SK-N-SH treated with all-trans-retinoic acid at 6 μM for 48 hours (cell line): ENCODE measurements around the gene PRR7.

Experiments used
- ATAC-seq: fragments of 200-7000 bp; cut with Tn5 transposase; 3 replicates; pipeline ENCODE4 v1.9.1; 2020; ENCODE audit warnings: mild to moderate bottlenecking, moderate library complexity
- ARNTL ChIP-seq: fragments of 450-650 bp; formaldehyde crosslinking; IDR thresholded peaks from 2 replicates; pipeline ENCODE4 v1.5.0; 2020; ENCODE audit warnings: low read depth, mild to moderate bottlenecking, moderate library complexity, borderline replicate concordance
- BACH2 ChIP-seq: fragments of 250-450 bp; sonication (Bioruptor Pico); IDR thresholded peaks from 2 replicates; pipeline ENCODE4 v1.9.0; 2021; ENCODE audit warnings: mild to moderate bottlenecking, borderline replicate concordance
- CSDC2 ChIP-seq: fragments of 250-450 bp; sonication (Bioruptor Pico); IDR thresholded peaks from 2 replicates; pipeline ENCODE4 v1.5.0; 2020; ENCODE audit warnings: mild to moderate bottlenecking, moderate library complexity
- ESRRG ChIP-seq: fragments of 250-450 bp; sonication (Bioruptor Pico); IDR thresholded peaks from 2 replicates; pipeline ENCODE4 v1.6.1; 2021; ENCODE audit warnings: mild to moderate bottlenecking
- GLIS3 ChIP-seq: fragments of 250-450 bp; sonication (Bioruptor Pico); IDR thresholded peaks from 2 replicates; pipeline ENCODE4 v1.5.0; 2020; ENCODE audit warnings: mild to moderate bottlenecking, moderate library complexity
- OSR1 ChIP-seq: fragments of 250-450 bp; sonication (Bioruptor Pico); IDR thresholded peaks from 2 replicates; pipeline ENCODE4 v1.8.0; 2022; ENCODE audit warnings: moderate library complexity, mild to moderate bottlenecking, inconsistent platforms
- PPARA ChIP-seq: fragments of 250-450 bp; sonication (Bioruptor Pico); IDR thresholded peaks from 2 replicates; pipeline ENCODE4 v1.5.0; 2020; ENCODE audit warnings: mild to moderate bottlenecking, borderline replicate concordance
- RARB ChIP-seq: fragments of 250-450 bp; sonication (Bioruptor Pico); IDR thresholded peaks from 2 replicates; pipeline ENCODE4 v1.8.0; 2021; ENCODE audit warnings: mild to moderate bottlenecking, moderate library complexity
- SNAI2 ChIP-seq: fragments of 250-450 bp; sonication (Bioruptor Pico); IDR thresholded peaks from 2 replicates; pipeline ENCODE4 v1.5.0; 2020; ENCODE audit warnings: mild to moderate bottlenecking, moderate library complexity
- TCF4 ChIP-seq: fragments of 250-450 bp; sonication (Bioruptor Pico); IDR thresholded peaks from 2 replicates; pipeline ENCODE4 v1.8.0; 2021; ENCODE audit warnings: mild to moderate bottlenecking, moderate library complexity, borderline replicate concordance
- TOX ChIP-seq: fragments of 250-450 bp; sonication (Bioruptor Pico); IDR thresholded peaks from 2 replicates; pipeline ENCODE4 v1.8.0; 2021; ENCODE audit warnings: mild to moderate bottlenecking, moderate library complexity, borderline replicate concordance
- ZC3H10 ChIP-seq: fragments of 250-450 bp; sonication (Bioruptor Pico); IDR thresholded peaks from 2 replicates; pipeline ENCODE4 v1.5.1; 2021; ENCODE audit warnings: mild to moderate bottlenecking, moderate library complexity
- ZFP3 ChIP-seq: fragments of 250-450 bp; sonication (Bioruptor Pico); IDR thresholded peaks from 2 replicates; pipeline ENCODE4 v1.5.0; 2020; ENCODE audit warnings: mild to moderate bottlenecking, moderate library complexity
- ZFP30 ChIP-seq: fragments of 450-650 bp; formaldehyde crosslinking; IDR thresholded peaks from 2 replicates; pipeline ENCODE4 v1.5.0; 2022; ENCODE audit warnings: mild to moderate bottlenecking, moderate library complexity
- ZNF565 ChIP-seq: fragments of 450-650 bp; formaldehyde crosslinking; conservative IDR thresholded peaks from 2 replicates; pipeline ENCODE4 v1.5.0; 2020; ENCODE audit warnings: low read depth, mild to moderate bottlenecking, moderate library complexity
- ZNF8 ChIP-seq: fragments of 450-650 bp; formaldehyde crosslinking; IDR thresholded peaks from 2 replicates; pipeline ENCODE4 v1.5.0; 2020; ENCODE audit warnings: mild to moderate bottlenecking, moderate library complexity
- TF ChIP-seq, protein P1 (sequence below): fragments of 250-450 bp; sonication (Bioruptor Pico); IDR thresholded peaks from 2 replicates; pipeline ENCODE4 v1.8.0; 2021; ENCODE audit warnings: low read depth, mild to moderate bottlenecking, moderate library complexity, borderline replicate concordance
- TF ChIP-seq, protein P2 (sequence below): fragments of 250-450 bp; sonication (Bioruptor Pico); IDR thresholded peaks from 2 replicates; pipeline ENCODE4 v1.5.1; 2021; ENCODE audit warnings: mild to moderate bottlenecking, moderate library complexity
- TF ChIP-seq, protein P3 (sequence below): fragments of 250-450 bp; sonication (Bioruptor Pico); IDR thresholded peaks from 2 replicates; pipeline ENCODE4 v1.8.0; 2020; ENCODE audit warnings: mild to moderate bottlenecking, moderate library complexity, borderline replicate concordance
- TF ChIP-seq, protein P4 (sequence below): fragments of 250-450 bp; sonication (Bioruptor Pico); IDR thresholded peaks from 2 replicates; pipeline ENCODE4 v1.5.1; 2020; ENCODE audit warnings: low read depth, mild to moderate bottlenecking, moderate library complexity
- TF ChIP-seq, protein P5 (sequence below): fragments of 250-450 bp; sonication (Bioruptor Pico); IDR thresholded peaks from 2 replicates; pipeline ENCODE4 v1.5.0; 2020; ENCODE audit warnings: mild to moderate bottlenecking, moderate library complexity

Gene PRR7

DNA sequence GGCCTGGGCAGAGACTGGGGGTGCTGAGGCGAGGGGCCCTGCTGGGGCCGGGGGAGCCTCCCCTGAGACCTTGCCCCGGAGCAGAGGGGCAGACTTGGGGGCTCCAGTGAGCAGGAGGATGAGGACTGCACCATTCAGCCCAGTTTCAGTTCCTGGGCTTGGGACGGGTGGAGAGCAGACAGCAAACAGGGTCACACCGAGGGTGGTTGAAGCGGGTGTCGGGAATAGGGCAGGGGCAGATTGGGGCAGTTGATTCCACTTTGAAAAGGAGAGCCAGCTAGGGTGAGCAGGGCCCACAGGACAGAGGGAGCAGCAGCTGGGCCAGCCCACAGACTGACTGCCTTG is 15.7 kb upstream of the PRR7 start (continued):
- no peak for TF ChIP-seq ZFP30 (CRISPR knock-in tag)
- TF ChIP-seq RARB (CRISPR knock-in tag), result no peak
- no peak for TF ChIP-seq ESRRG (CRISPR knock-in tag)
- TF ChIP-seq, protein P1, sequence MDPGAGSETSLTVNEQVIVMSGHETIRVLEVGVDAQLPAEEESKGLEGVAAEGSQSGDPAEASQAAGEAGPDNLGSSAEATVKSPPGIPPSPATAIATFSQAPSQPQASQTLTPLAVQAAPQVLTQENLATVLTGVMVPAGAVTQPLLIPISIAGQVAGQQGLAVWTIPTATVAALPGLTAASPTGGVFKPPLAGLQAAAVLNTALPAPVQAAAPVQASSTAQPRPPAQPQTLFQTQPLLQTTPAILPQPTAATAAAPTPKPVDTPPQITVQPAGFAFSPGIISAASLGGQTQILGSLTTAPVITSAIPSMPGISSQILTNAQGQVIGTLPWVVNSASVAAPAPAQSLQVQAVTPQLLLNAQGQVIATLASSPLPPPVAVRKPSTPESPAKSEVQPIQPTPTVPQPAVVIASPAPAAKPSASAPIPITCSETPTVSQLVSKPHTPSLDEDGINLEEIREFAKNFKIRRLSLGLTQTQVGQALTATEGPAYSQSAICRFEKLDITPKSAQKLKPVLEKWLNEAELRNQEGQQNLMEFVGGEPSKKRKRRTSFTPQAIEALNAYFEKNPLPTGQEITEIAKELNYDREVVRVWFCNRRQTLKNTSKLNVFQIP (CRISPR knock-in tag), result no peak
- TF ChIP-seq PPARA, result no peak
- no peak for TF ChIP-seq GLIS3

DNA sequence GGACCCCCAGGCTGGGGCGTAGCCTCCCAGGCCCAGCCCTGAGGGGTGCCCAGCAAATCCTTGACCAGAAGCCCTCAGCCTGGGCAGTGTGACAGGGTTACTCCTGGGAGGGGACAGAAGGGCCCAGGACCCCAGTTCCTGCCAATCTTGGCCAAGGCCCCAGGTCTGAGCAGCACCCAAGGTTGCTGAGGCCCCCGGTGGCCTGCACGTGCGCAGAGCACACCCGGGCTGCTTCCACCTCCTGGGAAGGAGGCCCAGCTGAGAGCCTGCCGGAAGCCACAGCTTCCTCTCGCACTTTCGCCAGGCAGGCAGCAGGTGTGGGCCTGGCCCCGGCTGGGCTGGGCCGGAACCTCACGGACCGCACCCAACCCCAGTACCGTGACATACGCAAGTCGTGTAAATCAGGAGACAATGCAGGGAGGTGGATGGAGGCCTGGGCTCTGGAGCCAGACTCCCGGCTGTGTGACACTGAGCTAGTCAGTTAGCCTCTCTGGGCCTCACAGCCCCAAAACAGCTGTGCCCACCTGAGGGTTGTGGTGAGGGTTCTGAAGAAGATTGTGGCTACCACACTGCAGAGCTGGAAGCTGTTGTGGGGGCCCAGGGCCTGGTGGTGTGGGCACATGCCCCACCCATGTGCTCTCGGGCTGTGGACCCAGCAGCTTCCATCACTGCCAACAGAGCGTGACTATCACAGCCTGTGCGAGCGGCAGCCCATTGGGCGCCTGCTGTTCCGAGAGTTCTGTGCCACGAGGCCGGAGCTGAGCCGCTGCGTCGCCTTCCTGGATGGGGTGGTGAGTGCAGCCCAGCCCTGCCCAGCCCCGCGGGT is 15.1 kb upstream of the PRR7 start:
- TF ChIP-seq ZNF565, result no peak
- TF ChIP-seq GLIS3, result no peak
- TF ChIP-seq, protein P2, sequence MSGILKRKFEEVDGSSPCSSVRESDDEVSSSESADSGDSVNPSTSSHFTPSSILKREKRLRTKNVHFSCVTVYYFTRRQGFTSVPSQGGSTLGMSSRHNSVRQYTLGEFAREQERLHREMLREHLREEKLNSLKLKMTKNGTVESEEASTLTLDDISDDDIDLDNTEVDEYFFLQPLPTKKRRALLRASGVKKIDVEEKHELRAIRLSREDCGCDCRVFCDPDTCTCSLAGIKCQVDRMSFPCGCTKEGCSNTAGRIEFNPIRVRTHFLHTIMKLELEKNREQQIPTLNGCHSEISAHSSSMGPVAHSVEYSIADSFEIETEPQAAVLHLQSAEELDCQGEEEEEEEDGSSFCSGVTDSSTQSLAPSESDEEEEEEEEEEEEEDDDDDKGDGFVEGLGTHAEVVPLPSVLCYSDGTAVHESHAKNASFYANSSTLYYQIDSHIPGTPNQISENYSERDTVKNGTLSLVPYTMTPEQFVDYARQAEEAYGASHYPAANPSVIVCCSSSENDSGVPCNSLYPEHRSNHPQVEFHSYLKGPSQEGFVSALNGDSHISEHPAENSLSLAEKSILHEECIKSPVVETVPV (CRISPR knock-in tag), result no peak
- no peak for TF ChIP-seq TOX
- TF ChIP-seq, protein P3, sequence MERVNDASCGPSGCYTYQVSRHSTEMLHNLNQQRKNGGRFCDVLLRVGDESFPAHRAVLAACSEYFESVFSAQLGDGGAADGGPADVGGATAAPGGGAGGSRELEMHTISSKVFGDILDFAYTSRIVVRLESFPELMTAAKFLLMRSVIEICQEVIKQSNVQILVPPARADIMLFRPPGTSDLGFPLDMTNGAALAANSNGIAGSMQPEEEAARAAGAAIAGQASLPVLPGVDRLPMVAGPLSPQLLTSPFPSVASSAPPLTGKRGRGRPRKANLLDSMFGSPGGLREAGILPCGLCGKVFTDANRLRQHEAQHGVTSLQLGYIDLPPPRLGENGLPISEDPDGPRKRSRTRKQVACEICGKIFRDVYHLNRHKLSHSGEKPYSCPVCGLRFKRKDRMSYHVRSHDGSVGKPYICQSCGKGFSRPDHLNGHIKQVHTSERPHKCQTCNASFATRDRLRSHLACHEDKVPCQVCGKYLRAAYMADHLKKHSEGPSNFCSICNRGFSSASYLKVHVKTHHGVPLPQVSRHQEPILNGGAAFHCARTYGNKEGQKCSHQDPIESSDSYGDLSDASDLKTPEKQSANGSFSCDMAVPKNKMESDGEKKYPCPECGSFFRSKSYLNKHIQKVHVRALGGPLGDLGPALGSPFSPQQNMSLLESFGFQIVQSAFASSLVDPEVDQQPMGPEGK (CRISPR knock-in tag), result no peak
- TF ChIP-seq ZNF8, result no peak
- TF ChIP-seq ARNTL, result no peak
- TF ChIP-seq PPARA, result no peak
- TF ChIP-seq CSDC2 (CRISPR knock-in tag), result no peak
- TF ChIP-seq BACH2 (CRISPR knock-in tag), result no peak
- TF ChIP-seq, protein P4, sequence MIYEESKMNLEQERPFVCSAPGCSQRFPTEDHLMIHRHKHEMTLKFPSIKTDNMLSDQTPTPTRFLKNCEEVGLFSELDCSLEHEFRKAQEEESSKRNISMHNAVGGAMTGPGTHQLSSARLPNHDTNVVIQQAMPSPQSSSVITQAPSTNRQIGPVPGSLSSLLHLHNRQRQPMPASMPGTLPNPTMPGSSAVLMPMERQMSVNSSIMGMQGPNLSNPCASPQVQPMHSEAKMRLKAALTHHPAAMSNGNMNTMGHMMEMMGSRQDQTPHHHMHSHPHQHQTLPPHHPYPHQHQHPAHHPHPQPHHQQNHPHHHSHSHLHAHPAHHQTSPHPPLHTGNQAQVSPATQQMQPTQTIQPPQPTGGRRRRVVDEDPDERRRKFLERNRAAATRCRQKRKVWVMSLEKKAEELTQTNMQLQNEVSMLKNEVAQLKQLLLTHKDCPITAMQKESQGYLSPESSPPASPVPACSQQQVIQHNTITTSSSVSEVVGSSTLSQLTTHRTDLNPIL, result no peak
- TF ChIP-seq SNAI2 (CRISPR knock-in tag), result no peak
- TF ChIP-seq, protein P5, sequence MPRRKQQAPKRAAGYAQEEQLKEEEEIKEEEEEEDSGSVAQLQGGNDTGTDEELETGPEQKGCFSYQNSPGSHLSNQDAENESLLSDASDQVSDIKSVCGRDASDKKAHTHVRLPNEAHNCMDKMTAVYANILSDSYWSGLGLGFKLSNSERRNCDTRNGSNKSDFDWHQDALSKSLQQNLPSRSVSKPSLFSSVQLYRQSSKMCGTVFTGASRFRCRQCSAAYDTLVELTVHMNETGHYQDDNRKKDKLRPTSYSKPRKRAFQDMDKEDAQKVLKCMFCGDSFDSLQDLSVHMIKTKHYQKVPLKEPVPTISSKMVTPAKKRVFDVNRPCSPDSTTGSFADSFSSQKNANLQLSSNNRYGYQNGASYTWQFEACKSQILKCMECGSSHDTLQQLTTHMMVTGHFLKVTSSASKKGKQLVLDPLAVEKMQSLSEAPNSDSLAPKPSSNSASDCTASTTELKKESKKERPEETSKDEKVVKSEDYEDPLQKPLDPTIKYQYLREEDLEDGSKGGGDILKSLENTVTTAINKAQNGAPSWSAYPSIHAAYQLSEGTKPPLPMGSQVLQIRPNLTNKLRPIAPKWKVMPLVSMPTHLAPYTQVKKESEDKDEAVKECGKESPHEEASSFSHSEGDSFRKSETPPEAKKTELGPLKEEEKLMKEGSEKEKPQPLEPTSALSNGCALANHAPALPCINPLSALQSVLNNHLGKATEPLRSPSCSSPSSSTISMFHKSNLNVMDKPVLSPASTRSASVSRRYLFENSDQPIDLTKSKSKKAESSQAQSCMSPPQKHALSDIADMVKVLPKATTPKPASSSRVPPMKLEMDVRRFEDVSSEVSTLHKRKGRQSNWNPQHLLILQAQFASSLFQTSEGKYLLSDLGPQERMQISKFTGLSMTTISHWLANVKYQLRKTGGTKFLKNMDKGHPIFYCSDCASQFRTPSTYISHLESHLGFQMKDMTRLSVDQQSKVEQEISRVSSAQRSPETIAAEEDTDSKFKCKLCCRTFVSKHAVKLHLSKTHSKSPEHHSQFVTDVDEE (CRISPR knock-in tag), result no peak
- TF ChIP-seq ZFP3 (CRISPR knock-in tag), result no peak
- ATAC-seq, result no peak

DNA sequence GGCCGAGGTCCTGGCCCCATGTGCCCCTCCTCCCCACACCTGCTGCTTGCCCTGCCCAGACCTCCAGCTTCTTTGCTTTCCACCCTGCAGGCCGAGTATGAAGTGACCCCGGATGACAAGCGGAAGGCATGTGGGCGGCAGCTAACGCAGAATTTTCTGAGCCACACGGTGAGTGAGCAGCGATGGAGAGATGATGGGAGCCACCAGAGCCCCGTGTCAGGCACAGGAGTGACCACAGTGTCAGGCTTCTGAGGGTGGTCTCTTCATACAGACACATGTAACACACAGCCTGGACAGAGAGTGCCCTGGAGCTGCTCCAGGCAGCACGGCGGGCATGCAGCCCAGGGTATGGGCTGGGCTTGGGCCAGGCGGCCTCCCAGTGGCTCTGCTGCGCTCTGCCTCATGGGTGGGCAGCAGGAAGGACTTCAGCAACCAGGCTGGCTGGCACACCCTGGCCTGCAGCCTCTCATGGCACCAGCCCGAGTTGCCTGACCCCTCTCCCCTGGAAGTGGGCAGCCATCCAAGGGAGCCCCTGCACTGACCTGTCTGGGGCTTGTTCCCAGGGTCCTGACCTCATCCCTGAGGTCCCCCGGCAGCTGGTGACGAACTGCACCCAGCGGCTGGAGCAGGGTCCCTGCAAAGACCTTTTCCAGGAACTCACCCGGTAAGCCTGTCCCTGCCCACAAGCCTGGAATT is 14.3 kb upstream of the PRR7 start:
- no peak for ATAC-seq
- TF ChIP-seq, protein P2 (CRISPR knock-in tag), result no peak
- TF ChIP-seq PPARA, result no peak
- TF ChIP-seq ZNF565, result no peak
- no peak for TF ChIP-seq ZC3H10
- TF ChIP-seq ZFP30 (CRISPR knock-in tag), result no peak
- no peak for TF ChIP-seq RARB (CRISPR knock-in tag)
- TF ChIP-seq ZFP3 (CRISPR knock-in tag), result no peak
- TF ChIP-seq BACH2 (CRISPR knock-in tag), result no peak
- no peak for TF ChIP-seq ARNTL
- no peak for TF ChIP-seq ESRRG (CRISPR knock-in tag)
- no peak for TF ChIP-seq TCF4 (CRISPR knock-in tag)
- TF ChIP-seq, protein P4, result no peak
- no peak for TF ChIP-seq OSR1
- TF ChIP-seq CSDC2 (CRISPR knock-in tag), result no peak
